Motor neuron (in vitro differentiated cells): ENCODE results near the gene PLCD3. TPM values are rescaled to one million over a fixed set of nuclear protein-coding genes. Genes with fewer than 3 reads are reported as not detected.

Experiments
- total RNA-seq, 8 experiments: library from RNA; unstranded; fragments of 300-600 nt; gene quantifications; 2 replicates each; pipeline versions ENCODE4 v1.2.3 to v1.2.4, GENCODE V29; 2022

Gene PLCD3
- total RNA-seq, 8 experiments from 2014 or later, result 2.0 to 40.1 (median 10.0) TPM

Other genes starting within 250 kb of the PLCD3 start
- gene EFTUD2, start 233.1 kb downstream of the PLCD3 start, total RNA-seq, result 100 to 1,000 TPM in 2 of 8 experiments, 10 to 100 TPM in 6; 31.6 to 155 (median 63.5) TPM
- 1,000 to 10,000 TPM in 1 of 8 experiments, 1 to 10 TPM in 6, under 1 TPM in 1; 0.92 to 2,179 (median 1.8) TPM for gene GFAP, start 217.0 kb downstream of the PLCD3 start, total RNA-seq
- gene KIF18B, start 184.7 kb downstream of the PLCD3 start, total RNA-seq, result 10 to 100 TPM in 3 of 8 experiments, under 1 TPM in 5; 0.20 to 17.8 (median 0.80) TPM
- 100 to 1,000 TPM in 1 of 8 experiments, 1 to 10 TPM in 4, under 1 TPM in 1, not detected in 2; 0.35 to 116 (median 3.3) TPM for gene C1QL1, start 164.2 kb downstream of the PLCD3 start, total RNA-seq
- gene DCAKD, start 80.9 kb downstream of the PLCD3 start, total RNA-seq, result 100 to 1,000 TPM in 1 of 8 experiments, 10 to 100 TPM in 7; 15.5 to 109 (median 46.5) TPM
- gene NMT1, start 71.2 kb downstream of the PLCD3 start, total RNA-seq, result 100 to 1,000 TPM in 2 of 8 experiments, 10 to 100 TPM in 6; 38.3 to 140 (median 67.8) TPM
- gene ACBD4, start 3.2 kb upstream of the PLCD3 start, total RNA-seq, result 10 to 100 TPM in 3 of 8 experiments, 1 to 10 TPM in 5; 1.5 to 16.1 (median 6.4) TPM
- gene HEXIM1, start 16.0 kb upstream of the PLCD3 start, total RNA-seq, result 10 to 100 TPM; 10.6 to 49.8 (median 23.0) TPM
- gene HEXIM2, start 29.4 kb upstream of the PLCD3 start, total RNA-seq, result 10 to 100 TPM in 4 of 8 experiments, 1 to 10 TPM in 4; 7.6 to 14.1 (median 9.9) TPM
- 1 to 10 TPM; 1.1 to 5.6 (median 2.3) TPM for gene FMNL1, start 89.4 kb upstream of the PLCD3 start, total RNA-seq
- under 1 TPM in 6 of 8 experiments, not detected in 2; 0.13 to 0.47 (median 0.41) TPM for gene SPATA32, start 129.6 kb upstream of the PLCD3 start, total RNA-seq
- gene MAP3K14, start 184.5 kb upstream of the PLCD3 start, total RNA-seq, result 1 to 10 TPM; 1.4 to 5.0 (median 3.2) TPM